ENCODE results near the gene GBE1. TPM values are rescaled to one million over a fixed set of nuclear protein-coding genes. Genes with fewer than 3 reads are reported as not detected.

The GBE1 gene
- total and polyA plus RNA-seq, 9 of the 15 experiments (the other 6 are each of a cell fraction or from before 2014, with no cell fraction given): 7.9 to 25.6 (median 13.1) TPM

DNA sequence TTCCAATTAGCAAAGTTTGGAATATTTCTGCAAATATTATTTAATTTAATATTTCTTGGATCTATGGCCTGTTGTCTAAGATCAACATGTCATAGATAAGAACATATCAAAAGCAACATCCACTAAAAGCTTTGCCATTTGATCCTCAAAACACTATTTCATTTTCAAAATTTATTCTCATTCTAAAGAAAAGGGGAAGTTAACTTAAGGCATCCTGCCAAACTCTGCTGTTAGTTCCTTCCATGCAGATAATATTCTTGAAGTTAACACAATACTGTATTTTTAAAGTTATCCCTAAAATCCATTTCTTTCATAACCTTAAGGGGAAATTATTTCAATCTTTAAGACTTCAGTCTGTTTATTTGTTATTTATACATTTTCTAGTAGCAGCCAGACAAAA, 28.2 kb upstream of the GBE1 start (continued):
- TF ChIP-seq, protein P1, sequence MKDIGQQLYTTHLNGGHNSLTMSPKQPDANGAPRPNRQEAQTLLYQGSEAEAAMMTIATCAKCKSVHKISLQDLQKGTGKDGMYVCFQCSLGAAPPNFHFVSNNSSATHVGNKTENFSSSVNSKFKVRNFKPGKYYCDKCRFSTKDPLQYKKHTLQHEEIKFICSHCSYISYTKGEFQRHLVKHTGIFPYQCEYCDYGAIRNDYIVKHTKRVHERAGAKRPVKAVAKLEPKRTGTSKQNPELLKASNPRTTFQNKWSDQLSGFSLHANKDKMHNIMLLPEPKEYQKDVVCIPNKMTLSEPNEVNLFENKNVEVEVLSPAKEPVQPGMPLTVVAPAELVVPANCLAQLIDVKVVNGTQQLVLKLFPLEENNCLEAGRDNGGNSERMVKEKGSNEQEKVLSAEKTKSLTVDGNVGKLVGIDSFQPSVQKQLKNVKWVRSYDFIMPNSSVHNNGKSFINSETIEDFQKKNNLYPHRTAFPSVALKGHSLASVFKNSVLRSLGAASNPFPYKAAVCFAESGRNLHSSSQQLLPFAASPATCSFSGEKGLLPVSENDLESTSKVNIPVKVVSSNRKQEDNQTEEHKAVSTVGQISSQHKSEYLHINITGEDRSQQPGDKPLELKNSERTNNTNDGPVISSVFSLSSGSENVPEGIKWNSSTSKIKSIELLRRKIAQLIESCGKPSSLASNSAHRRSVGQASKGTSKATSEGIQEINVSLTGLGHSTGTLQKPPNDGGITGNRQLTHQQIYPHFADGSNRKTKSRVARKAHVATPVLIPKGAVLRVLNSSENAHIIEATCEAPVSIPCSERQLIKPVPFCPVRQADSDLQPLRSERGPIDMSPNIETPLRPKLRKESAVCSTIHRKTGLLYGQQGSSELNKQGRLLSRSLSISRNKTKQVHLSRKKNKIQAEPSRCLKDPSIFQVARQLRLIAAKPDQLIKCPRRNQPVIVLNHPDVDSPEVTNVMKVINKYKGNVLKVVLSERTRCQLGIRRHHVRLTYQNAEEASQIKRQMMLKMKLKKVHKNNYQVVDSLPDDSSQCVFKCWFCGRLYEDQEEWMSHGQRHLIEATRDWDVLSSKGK (CRISPR knock-in tag; IDR thresholded peaks at IDR 0.05): no peak
- TF ChIP-seq ESRRB (CRISPR knock-in tag; IDR thresholded peaks at IDR 0.05; ENCODE audit: borderline replicate concordance) (no peak), ZFX (CRISPR knock-in tag; IDR thresholded peaks at IDR 0.05) (no peak), ZNF551 (CRISPR knock-in tag; IDR thresholded peaks at IDR 0.05) (no peak), ETS1 (conservative IDR thresholded peaks at IDR 0.05; ENCODE audit: control insufficient read depth, low read depth, low read length) (no peak), NFYB (IDR thresholded peaks at IDR 0.05; ENCODE audit: extremely low read depth, insufficient read length) (no peak), SAFB2 (IDR thresholded peaks at IDR 0.05; ENCODE audit: borderline replicate concordance, low read depth, low read length, severe bottlenecking) (no peak), ARHGAP35 (IDR thresholded peaks at IDR 0.05; ENCODE audit: partially characterized antibody) (no peak)
- TF ChIP-seq, protein P2, sequence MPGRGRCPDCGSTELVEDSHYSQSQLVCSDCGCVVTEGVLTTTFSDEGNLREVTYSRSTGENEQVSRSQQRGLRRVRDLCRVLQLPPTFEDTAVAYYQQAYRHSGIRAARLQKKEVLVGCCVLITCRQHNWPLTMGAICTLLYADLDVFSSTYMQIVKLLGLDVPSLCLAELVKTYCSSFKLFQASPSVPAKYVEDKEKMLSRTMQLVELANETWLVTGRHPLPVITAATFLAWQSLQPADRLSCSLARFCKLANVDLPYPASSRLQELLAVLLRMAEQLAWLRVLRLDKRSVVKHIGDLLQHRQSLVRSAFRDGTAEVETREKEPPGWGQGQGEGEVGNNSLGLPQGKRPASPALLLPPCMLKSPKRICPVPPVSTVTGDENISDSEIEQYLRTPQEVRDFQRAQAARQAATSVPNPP (IDR thresholded peaks at IDR 0.05; ENCODE audit: borderline replicate concordance, insufficient read depth, insufficient read length): no peak
- TF ChIP-seq, protein P3, sequence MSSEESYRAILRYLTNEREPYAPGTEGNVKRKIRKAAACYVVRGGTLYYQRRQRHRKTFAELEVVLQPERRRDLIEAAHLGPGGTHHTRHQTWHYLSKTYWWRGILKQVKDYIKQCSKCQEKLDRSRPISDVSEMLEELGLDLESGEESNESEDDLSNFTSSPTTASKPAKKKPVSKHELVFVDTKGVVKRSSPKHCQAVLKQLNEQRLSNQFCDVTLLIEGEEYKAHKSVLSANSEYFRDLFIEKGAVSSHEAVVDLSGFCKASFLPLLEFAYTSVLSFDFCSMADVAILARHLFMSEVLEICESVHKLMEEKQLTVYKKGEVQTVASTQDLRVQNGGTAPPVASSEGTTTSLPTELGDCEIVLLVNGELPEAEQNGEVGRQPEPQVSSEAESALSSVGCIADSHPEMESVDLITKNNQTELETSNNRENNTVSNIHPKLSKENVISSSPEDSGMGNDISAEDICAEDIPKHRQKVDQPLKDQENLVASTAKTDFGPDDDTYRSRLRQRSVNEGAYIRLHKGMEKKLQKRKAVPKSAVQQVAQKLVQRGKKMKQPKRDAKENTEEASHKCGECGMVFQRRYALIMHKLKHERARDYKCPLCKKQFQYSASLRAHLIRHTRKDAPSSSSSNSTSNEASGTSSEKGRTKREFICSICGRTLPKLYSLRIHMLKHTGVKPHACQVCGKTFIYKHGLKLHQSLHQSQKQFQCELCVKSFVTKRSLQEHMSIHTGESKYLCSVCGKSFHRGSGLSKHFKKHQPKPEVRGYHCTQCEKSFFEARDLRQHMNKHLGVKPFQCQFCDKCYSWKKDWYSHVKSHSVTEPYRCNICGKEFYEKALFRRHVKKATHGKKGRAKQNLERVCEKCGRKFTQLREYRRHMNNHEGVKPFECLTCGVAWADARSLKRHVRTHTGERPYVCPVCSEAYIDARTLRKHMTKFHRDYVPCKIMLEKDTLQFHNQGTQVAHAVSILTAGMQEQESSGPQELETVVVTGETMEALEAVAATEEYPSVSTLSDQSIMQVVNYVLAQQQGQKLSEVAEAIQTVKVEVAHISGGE (CRISPR knock-in tag; IDR thresholded peaks at IDR 0.05): no peak
- TF ChIP-seq, protein P4, sequence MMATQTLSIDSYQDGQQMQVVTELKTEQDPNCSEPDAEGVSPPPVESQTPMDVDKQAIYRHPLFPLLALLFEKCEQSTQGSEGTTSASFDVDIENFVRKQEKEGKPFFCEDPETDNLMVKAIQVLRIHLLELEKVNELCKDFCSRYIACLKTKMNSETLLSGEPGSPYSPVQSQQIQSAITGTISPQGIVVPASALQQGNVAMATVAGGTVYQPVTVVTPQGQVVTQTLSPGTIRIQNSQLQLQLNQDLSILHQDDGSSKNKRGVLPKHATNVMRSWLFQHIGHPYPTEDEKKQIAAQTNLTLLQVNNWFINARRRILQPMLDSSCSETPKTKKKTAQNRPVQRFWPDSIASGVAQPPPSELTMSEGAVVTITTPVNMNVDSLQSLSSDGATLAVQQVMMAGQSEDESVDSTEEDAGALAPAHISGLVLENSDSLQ (IDR thresholded peaks at IDR 0.05): no peak
